SK-N-SH (cell line): Measurements from ENCODE around the gene MTMR12. TPM values are rescaled to one million over a fixed set of nuclear protein-coding genes. Genes with fewer than 3 reads are reported as not detected.

ENCODE experiments used
- CTCF ChIA-PET: fragments of 300-600, 350-600 bp; formaldehyde crosslinking; extraction: SDS; loops from one replicate; lab custom pipeline; 2021; lab: Yijun Ruan, JAX
- POLR2A ChIA-PET: fragments of 350-600 bp; sonication (Branson Sonifier 250); formaldehyde crosslinking; extraction: SDS; loops from one replicate; lab custom pipeline; 2020; ENCODE audit warnings: antibody characterized with exemption, inconsistent platforms; lab: Yijun Ruan, JAX
- DNase-seq: peaks from one replicate; pipeline ENCODE4 v3.0.0; 2012
- H2AFZ ChIP-seq: fragments of 200-600 bp; sonication (generic); 2 replicates; pipeline ENCODE4 v1.8.1; 2016; ENCODE audit warnings: antibody characterized with exemption, mild to moderate bottlenecking, low read depth
- H3F3A ChIP-seq: fragments of 200-600 bp; sonication (generic); replicated peaks from 2 replicates; pipeline ENCODE3; 2016; ENCODE audit warnings: antibody characterized with exemption, mild to moderate bottlenecking; ENCODE audit not compliant: insufficient read depth
- H3K27ac ChIP-seq, 2 experiments: fragments of 200-500 bp in 1 of 2; fragments of 200-600 bp in 1 of 2; sonication (Bioruptor generic) in 1 of 2; sonication (generic), shearing (Covaris generic) in 1 of 2; 2 replicates each; pipeline versions ENCODE4 v1.5.1 to v1.6.1; 2014 to 2016; ENCODE audit warnings: low read depth in 2 of 2, inconsistent platforms in 1 of 2, low read length in 1 of 2, mild to moderate bottlenecking in 1 of 2, mixed read lengths in 1 of 2
- H3K27me3 ChIP-seq: fragments of 200-600 bp; sonication (generic), shearing (Covaris generic); 2 replicates; pipeline ENCODE4 v1.6.1; 2016; ENCODE audit warnings: mixed run types; ENCODE audit not compliant: insufficient read depth
- H3K36me3 ChIP-seq, 2 experiments: fragments of 200-500 bp in 1 of 2; fragments of 200-600 bp in 1 of 2; sonication (Bioruptor generic) in 1 of 2; sonication (generic) in 1 of 2; replicated peaks in 1 of 2; 2 replicates each; pipeline versions ENCODE3 to v1.5.1; 2014 to 2016; ENCODE audit warnings: low read length in 1 of 2, mild to moderate bottlenecking in 1 of 2; ENCODE audit not compliant: insufficient read depth in 2 of 2, control insufficient read depth in 1 of 2
- H3K4me1 ChIP-seq, 2 experiments: fragments of 200-500 bp in 1 of 2; fragments of 200-600 bp in 1 of 2; sonication (Bioruptor generic) in 1 of 2; sonication (generic), shearing (Covaris generic) in 1 of 2; 2 replicates each; pipeline versions ENCODE4 v1.5.1 to v1.6.1; 2014 to 2016; ENCODE audit warnings: low read depth in 1 of 2, low read length in 1 of 2, mixed run types in 1 of 2; ENCODE audit not compliant: insufficient read depth in 2 of 2, control insufficient read depth in 1 of 2
- H3K4me2 ChIP-seq: fragments of 200-600 bp; sonication (generic), shearing (Covaris generic); 2 replicates; pipeline ENCODE4 v1.6.1; 2017; ENCODE audit warnings: mixed run types
- H3K4me3 ChIP-seq, 2 experiments: fragments of 200-500 bp in 1 of 2; fragments of 200-600 bp in 1 of 2; sonication (Bioruptor generic) in 1 of 2; sonication (generic), shearing (Covaris generic) in 1 of 2; 2 replicates each; pipeline versions ENCODE4 v1.5.1 to v1.8.1; 2014 to 2016; ENCODE audit warnings: low read depth in 2 of 2, inconsistent platforms in 1 of 2, low read length in 1 of 2, mild to moderate bottlenecking in 1 of 2, mixed read lengths in 1 of 2, moderate library complexity in 1 of 2
- H3K79me2 ChIP-seq: fragments of 200-600 bp; sonication (generic); 2 replicates; pipeline ENCODE4 v1.8.1; 2017; ENCODE audit warnings: mild to moderate bottlenecking; ENCODE audit not compliant: insufficient read depth
- H3K9ac ChIP-seq: fragments of 200-600 bp; sonication (generic); 2 replicates; pipeline ENCODE4 v1.6.1; 2017; ENCODE audit warnings: mixed run types
- H3K9me2 ChIP-seq: fragments of 200-600 bp; sonication (generic); 2 replicates; pipeline ENCODE4 v1.6.1; 2017; ENCODE audit warnings: mixed run types
- H3K9me3 ChIP-seq: fragments of 200-600 bp; sonication (generic); 2 replicates; pipeline ENCODE4 v1.6.1; 2017; ENCODE audit warnings: mixed run types, mild to moderate bottlenecking, moderate library complexity
- H4K20me1 ChIP-seq: fragments of 200-600 bp; sonication (generic); 2 replicates; pipeline ENCODE4 v1.6.1; 2017; ENCODE audit warnings: mild to moderate bottlenecking, mixed run types; ENCODE audit not compliant: insufficient read depth
- CHD2 ChIP-seq: fragments of 150-350 bp; IDR thresholded peaks from 2 replicates; pipeline ENCODE4 v1.6.1; 2018; ENCODE audit warnings: low read length; ENCODE audit not compliant: partially characterized antibody
- EP300 ChIP-seq, 2 experiments: IDR thresholded peaks; 2 replicates each; pipeline versions ENCODE4 v1.4.0 to v1.6.1; 2012; ENCODE audit warnings: borderline replicate concordance in 1 of 2, low read depth in 1 of 2, low read length in 1 of 2
- EZH2phosphoT487 ChIP-seq: fragments of 200-600 bp; sonication (generic); IDR thresholded peaks from 2 replicates; pipeline ENCODE4 v1.6.1; 2017; ENCODE audit warnings: low read depth, mixed run types, mild to moderate bottlenecking, antibody characterized with exemption, moderate library complexity, borderline replicate concordance
- FOSL2 ChIP-seq: IDR thresholded peaks from 2 replicates; pipeline ENCODE4 v1.4.0; 2012; ENCODE audit warnings: low read depth, mild to moderate bottlenecking, moderate library complexity, borderline replicate concordance
- REST ChIP-seq: IDR thresholded peaks from 2 replicates; pipeline ENCODE4 v1.6.1; 2012; ENCODE audit warnings: mild to moderate bottlenecking, low read depth, low read length, moderate library complexity
- WGBS: methylation state at CpG from one replicate; pipeline ENCODE4 v1.1.6; 2017; ENCODE audit warnings: low lambda C conversion rate; 5-methylcytosine and 5-hydroxymethylcytosine counted together
- polyA plus RNA-seq, 3 experiments: library from polyadenylated mRNA; depleted of rRNA; stranded (reverse); fragments of >200 nt; gene quantifications; 2 replicates each; pipeline ENCODE4 v1.2.3, GENCODE V29; 2012
- TF ChIP-seq, protein P1 (sequence below): IDR thresholded peaks from 2 replicates; pipeline ENCODE4 v1.4.0; 2012; ENCODE audit warnings: low read depth, borderline replicate concordance
- TF ChIP-seq, protein P2 (sequence below): fragments of 200-600 bp; sonication (generic); IDR thresholded peaks from 2 replicates; pipeline ENCODE4 v1.6.1; 2017; ENCODE audit warnings: antibody characterized with exemption, mild to moderate bottlenecking, moderate library complexity
- TF ChIP-seq, protein P3 (sequence below): IDR thresholded peaks from 2 replicates; pipeline ENCODE4 v1.4.0; 2012; ENCODE audit warnings: low read depth, borderline replicate concordance

The MTMR12 gene
- polyA plus RNA-seq, 1 of the 3 experiments (the other 2 are of a cell fraction) = 10.9 TPM

- TF ChIP-seq, protein P1, sequence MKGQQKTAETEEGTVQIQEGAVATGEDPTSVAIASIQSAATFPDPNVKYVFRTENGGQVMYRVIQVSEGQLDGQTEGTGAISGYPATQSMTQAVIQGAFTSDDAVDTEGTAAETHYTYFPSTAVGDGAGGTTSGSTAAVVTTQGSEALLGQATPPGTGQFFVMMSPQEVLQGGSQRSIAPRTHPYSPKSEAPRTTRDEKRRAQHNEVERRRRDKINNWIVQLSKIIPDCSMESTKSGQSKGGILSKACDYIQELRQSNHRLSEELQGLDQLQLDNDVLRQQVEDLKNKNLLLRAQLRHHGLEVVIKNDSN = no peak
- TF ChIP-seq EP300 (IDR thresholded peaks at IDR 0.05; ENCODE audit: borderline replicate concordance in 1 of 2, low read depth in 1 of 2, low read length in 1 of 2) (no peak), FOSL2 (no peak)
Observed at GRCh38 chr5:32275396-32275741, 37.4 kb downstream of the MTMR12 start (continued).

DNA sequence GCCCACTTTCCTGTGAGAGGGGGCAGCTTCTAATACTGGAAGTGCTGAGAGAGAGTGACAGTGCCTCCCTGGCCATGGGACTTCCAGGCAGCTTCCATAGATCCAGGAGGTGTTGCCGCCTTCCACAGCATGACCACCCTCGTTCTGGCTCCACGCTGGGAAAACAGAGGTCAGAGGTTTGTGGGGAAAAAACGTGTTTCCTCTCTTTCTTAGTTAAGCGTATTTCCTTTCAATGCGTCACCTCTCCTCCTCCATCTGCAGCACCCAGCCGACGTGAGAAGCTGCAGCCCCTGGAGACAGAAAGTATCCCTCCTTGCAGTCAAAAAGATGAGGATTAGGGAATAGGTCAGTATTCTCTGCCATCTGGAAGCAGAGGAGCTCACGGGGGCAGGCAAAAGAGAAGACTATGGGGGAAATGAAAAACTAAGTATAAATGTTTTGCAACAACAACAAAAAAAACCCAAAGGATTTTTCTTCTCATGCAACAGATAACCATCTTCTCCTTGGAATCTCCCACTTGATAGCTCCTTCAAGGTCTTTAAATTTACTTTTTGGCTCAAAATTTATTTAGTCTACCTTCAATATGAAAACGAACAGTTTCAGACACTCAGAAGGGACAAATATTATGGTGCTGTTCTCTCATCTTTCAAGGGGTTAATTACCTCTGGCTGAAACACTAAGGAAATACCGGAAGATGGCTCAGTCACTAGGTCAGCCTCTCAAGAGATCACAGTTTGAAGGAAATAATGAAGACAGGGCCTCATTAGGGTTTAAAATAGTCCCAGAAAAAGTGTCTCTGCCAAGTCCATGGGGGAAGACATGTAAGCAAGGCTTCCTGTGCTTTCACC is 38.0 kb downstream of the MTMR12 start:
- ChIA-PET POLR2A (no interaction called here), CTCF (interaction anchor here (0.7 to 2.9 kb wide), 5 partner anchors 10 to 55 kb away, joined by 3 to 13 read pairs (median 5); no protein-coding TSS in a partner anchor)
- Histone ChIP-seq H3K4me2 (no peak overlapping the region), H3K36me3 (peaks cover 19 to 23% of the 10 kb centered on the region in 2 experiments), H3K27ac (no peak overlapping the region), H3K4me1 (peaks cover 0 to 6% of the 10 kb centered on the region in 2 experiments; a peak in 1 of 4 replicates), H3K79me2 (no peaks in the 10 kb centered on the region), H3K27me3 (no peaks in the 10 kb centered on the region), H3F3A (no peaks in the 10 kb centered on the region), H3K9me2 (no peaks in the 10 kb centered on the region), H4K20me1 (no peaks in the 10 kb centered on the region), H2AFZ (no peak overlapping the region), H3K9me3 (no peaks in the 10 kb centered on the region), H3K9ac (no peak overlapping the region), H3K4me3 (no peak overlapping the region)
- 91% methylated on average over 11 of the region's 11 CpGs for WGBS
- no peak for DNase-seq
- TF ChIP-seq, protein P2, sequence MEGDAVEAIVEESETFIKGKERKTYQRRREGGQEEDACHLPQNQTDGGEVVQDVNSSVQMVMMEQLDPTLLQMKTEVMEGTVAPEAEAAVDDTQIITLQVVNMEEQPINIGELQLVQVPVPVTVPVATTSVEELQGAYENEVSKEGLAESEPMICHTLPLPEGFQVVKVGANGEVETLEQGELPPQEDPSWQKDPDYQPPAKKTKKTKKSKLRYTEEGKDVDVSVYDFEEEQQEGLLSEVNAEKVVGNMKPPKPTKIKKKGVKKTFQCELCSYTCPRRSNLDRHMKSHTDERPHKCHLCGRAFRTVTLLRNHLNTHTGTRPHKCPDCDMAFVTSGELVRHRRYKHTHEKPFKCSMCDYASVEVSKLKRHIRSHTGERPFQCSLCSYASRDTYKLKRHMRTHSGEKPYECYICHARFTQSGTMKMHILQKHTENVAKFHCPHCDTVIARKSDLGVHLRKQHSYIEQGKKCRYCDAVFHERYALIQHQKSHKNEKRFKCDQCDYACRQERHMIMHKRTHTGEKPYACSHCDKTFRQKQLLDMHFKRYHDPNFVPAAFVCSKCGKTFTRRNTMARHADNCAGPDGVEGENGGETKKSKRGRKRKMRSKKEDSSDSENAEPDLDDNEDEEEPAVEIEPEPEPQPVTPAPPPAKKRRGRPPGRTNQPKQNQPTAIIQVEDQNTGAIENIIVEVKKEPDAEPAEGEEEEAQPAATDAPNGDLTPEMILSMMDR = no peak

- WGBS = 89% methylated on average over 2 of the region's 2 CpGs
- Histone ChIP-seq H3K27me3 (no peaks in the 10 kb centered on the region), H3K4me1 (peaks cover 0 to 6% of the 10 kb centered on the region in 2 experiments; a peak in 1 of 4 replicates), H3K9me3 (no peaks in the 10 kb centered on the region), H3F3A (no peaks in the 10 kb centered on the region), H3K4me3 (no peak overlapping the region), H3K9me2 (no peaks in the 10 kb centered on the region), H3K27ac (no peak overlapping the region), H3K36me3 (peaks cover 24 to 25% of the 10 kb centered on the region in 2 experiments), H3K79me2 (no peaks in the 10 kb centered on the region), H2AFZ (no peak overlapping the region), H3K4me2 (no peak overlapping the region), H4K20me1 (no peaks in the 10 kb centered on the region), H3K9ac (no peak overlapping the region)
- no peak for DNase-seq
- POLR2A ChIA-PET = no interaction called here
- TF ChIP-seq, protein P3, sequence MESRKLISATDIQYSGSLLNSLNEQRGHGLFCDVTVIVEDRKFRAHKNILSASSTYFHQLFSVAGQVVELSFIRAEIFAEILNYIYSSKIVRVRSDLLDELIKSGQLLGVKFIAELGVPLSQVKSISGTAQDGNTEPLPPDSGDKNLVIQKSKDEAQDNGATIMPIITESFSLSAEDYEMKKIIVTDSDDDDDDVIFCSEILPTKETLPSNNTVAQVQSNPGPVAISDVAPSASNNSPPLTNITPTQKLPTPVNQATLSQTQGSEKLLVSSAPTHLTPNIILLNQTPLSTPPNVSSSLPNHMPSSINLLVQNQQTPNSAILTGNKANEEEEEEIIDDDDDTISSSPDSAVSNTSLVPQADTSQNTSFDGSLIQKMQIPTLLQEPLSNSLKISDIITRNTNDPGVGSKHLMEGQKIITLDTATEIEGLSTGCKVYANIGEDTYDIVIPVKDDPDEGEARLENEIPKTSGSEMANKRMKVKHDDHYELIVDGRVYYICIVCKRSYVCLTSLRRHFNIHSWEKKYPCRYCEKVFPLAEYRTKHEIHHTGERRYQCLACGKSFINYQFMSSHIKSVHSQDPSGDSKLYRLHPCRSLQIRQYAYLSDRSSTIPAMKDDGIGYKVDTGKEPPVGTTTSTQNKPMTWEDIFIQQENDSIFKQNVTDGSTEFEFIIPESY = no peak
- TF ChIP-seq EP300 (IDR thresholded peaks at IDR 0.05; ENCODE audit: borderline replicate concordance in 1 of 2, low read depth in 1 of 2, low read length in 1 of 2) (no peak), CHD2 (no peak), REST (no peak), EZH2phosphoT487 (no peak), FOSL2 (no peak)
- CTCF ChIA-PET = interaction anchor here (1.4 to 2.9 kb wide), 4 partner anchors 11 to 181 kb away, joined by 3 to 13 read pairs (median 4); no protein-coding TSS in a partner anchor
Observed at GRCh38 chr5:32273821-32274220, 38.9 kb downstream of the MTMR12 start.
